Measurements from ENCODE around the gene SVEP1. TPM values are rescaled to one million over a fixed set of nuclear protein-coding genes. Genes with fewer than 3 reads are reported as not detected.

SVEP1 gene
- total RNA-seq, 1 donor from 2014 or later, result 0.56 TPM

GRCh38 chr9:110487196-110487595 lies 92.3 kb downstream of the SVEP1 start:
- DNase-seq (ENCODE audit: low spot score), result no peak
- Mint-ChIP-seq H3K27me3 (ENCODE audit: insufficient read depth, low read depth) (peaks cover 3% of the 10 kb centered on the region), H3K4me3 (no peak overlapping the region), H3K9me3 (no peaks in the 10 kb centered on the region), H3K27ac (no peak overlapping the region), H3K4me1 (no peaks in the 10 kb centered on the region), H3K36me3 (no peaks in the 10 kb centered on the region)
- no peaks in the 10 kb centered on the region for H3K9me3 ChIP-seq (ENCODE audit: low read depth)
- no peaks in the 10 kb centered on the region for H3K79me2 ChIP-seq (ENCODE audit: low read depth)
- H3K4me2 ChIP-seq, result no peak overlapping the region
- H3K9ac ChIP-seq, result no peak overlapping the region
- H4K20me1 ChIP-seq (ENCODE audit: low read depth), result no peaks in the 10 kb centered on the region
- no peaks in the 10 kb centered on the region for H3K27me3 ChIP-seq
- no peak overlapping the region for H3K4me3 ChIP-seq
- H3K36me3 ChIP-seq, result no peaks in the 10 kb centered on the region
- no peaks in the 10 kb centered on the region for H3K4me1 ChIP-seq
- no peak overlapping the region for H2AFZ ChIP-seq (replicated peaks)
- TF ChIP-seq EZH2 (IDR thresholded peaks at IDR 0.05) (no peak), EZH2phosphoT487 (IDR thresholded peaks at IDR 0.05) (no peak)
- TF ChIP-seq, protein P1, sequence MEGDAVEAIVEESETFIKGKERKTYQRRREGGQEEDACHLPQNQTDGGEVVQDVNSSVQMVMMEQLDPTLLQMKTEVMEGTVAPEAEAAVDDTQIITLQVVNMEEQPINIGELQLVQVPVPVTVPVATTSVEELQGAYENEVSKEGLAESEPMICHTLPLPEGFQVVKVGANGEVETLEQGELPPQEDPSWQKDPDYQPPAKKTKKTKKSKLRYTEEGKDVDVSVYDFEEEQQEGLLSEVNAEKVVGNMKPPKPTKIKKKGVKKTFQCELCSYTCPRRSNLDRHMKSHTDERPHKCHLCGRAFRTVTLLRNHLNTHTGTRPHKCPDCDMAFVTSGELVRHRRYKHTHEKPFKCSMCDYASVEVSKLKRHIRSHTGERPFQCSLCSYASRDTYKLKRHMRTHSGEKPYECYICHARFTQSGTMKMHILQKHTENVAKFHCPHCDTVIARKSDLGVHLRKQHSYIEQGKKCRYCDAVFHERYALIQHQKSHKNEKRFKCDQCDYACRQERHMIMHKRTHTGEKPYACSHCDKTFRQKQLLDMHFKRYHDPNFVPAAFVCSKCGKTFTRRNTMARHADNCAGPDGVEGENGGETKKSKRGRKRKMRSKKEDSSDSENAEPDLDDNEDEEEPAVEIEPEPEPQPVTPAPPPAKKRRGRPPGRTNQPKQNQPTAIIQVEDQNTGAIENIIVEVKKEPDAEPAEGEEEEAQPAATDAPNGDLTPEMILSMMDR (IDR thresholded peaks at IDR 0.05), result no peak
- no peak overlapping the region for H3K27ac ChIP-seq
- no peaks in the 10 kb centered on the region for H3F3A ChIP-seq (ENCODE audit: low read depth)

DNA sequence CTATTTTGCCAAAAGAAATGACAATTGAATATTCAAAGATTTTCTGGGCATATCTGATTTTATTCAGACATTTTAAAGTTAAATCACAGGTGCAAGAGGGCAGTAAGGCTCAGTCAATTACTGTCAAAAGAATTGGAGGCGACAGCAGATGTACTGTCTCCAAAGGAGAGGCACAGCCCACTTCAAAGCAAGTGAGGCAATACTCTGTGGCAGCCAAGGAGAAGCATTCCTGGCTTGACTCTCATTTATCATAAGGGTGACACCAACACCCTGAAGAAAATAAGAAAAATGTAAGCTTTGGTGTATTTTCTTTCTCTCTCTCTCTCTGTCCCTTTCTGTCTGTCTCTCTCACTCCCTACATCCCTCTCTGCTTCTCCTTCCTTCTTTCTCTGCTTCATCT lies 93.3 kb downstream of the SVEP1 start:
- Histone ChIP-seq H3K4me1 (no peaks in the 10 kb centered on the region), H3K4me3 (no peak overlapping the region), H3K9ac (no peak overlapping the region), H3K27me3 (no peaks in the 10 kb centered on the region), H2AFZ (replicated peaks) (no peak overlapping the region), H3K79me2 (ENCODE audit: low read depth) (no peaks in the 10 kb centered on the region), H4K20me1 (ENCODE audit: low read depth) (no peaks in the 10 kb centered on the region), H3K27ac (no peak overlapping the region), H3K4me2 (no peak overlapping the region), H3K36me3 (no peaks in the 10 kb centered on the region), H3K9me3 (ENCODE audit: low read depth) (no peaks in the 10 kb centered on the region), H3F3A (ENCODE audit: low read depth) (no peaks in the 10 kb centered on the region)
- TF ChIP-seq EZH2phosphoT487 (IDR thresholded peaks at IDR 0.05) (no peak), EZH2 (IDR thresholded peaks at IDR 0.05) (no peak)
- TF ChIP-seq, protein P1 (IDR thresholded peaks at IDR 0.05), result no peak
- no peak for DNase-seq (ENCODE audit: low spot score)
- no peak overlapping the region for H3K4me3 Mint-ChIP-seq
- H3K36me3 Mint-ChIP-seq, result no peaks in the 10 kb centered on the region
- H3K9me3 Mint-ChIP-seq, result no peaks in the 10 kb centered on the region
- no peaks in the 10 kb centered on the region for H3K4me1 Mint-ChIP-seq
- no peak overlapping the region for H3K27ac Mint-ChIP-seq
- peaks cover 3% of the 10 kb centered on the region for H3K27me3 Mint-ChIP-seq (ENCODE audit: insufficient read depth, low read depth)

GRCh38 chr9:110479481-110479880 lies 100.1 kb downstream of the SVEP1 start:
- Mint-ChIP-seq H3K27me3 (ENCODE audit: insufficient read depth, low read depth) (peaks cover under 1% of the 10 kb centered on the region), H3K36me3 (no peaks in the 10 kb centered on the region), H3K27ac (no peak overlapping the region), H3K9me3 (no peaks in the 10 kb centered on the region), H3K4me3 (no peak overlapping the region), H3K4me1 (no peaks in the 10 kb centered on the region)
- Histone ChIP-seq H3K36me3 (no peaks in the 10 kb centered on the region), H3K27ac (no peak overlapping the region), H3K4me2 (no peak overlapping the region), H3K79me2 (ENCODE audit: low read depth) (no peaks in the 10 kb centered on the region), H4K20me1 (ENCODE audit: low read depth) (no peaks in the 10 kb centered on the region), H3K4me1 (peaks cover 9% of the 10 kb centered on the region), H3K4me3 (no peak overlapping the region), H3K27me3 (no peaks in the 10 kb centered on the region), H3K9ac (no peak overlapping the region), H2AFZ (replicated peaks) (no peak overlapping the region), H3F3A (ENCODE audit: low read depth) (no peaks in the 10 kb centered on the region), H3K9me3 (ENCODE audit: low read depth) (no peaks in the 10 kb centered on the region)
- DNase-seq (ENCODE audit: low spot score), result no peak
- TF ChIP-seq EZH2 (IDR thresholded peaks at IDR 0.05) (no peak), EZH2phosphoT487 (IDR thresholded peaks at IDR 0.05) (no peak)
- TF ChIP-seq, protein P1 (IDR thresholded peaks at IDR 0.05), result no peak

Measured in neural progenitor cell (in vitro differentiated cells).